ENCODE results near the gene RGS11.

Gene RGS11

GRCh38 chr16:286491-287297, 10.9 kb upstream of the RGS11 start:
- no peak overlapping the region for H3K4me3 ChIP-seq (ENCODE audit: control insufficient read depth, low read depth, low read length)
- TF ChIP-seq CTCF (conservative IDR thresholded peaks at IDR 0.05; ENCODE audit: control insufficient read depth, insufficient read depth, low read depth, low read length) = no peak
- no peak for DNase-seq (ENCODE audit: low read depth)

- no peak overlapping the region for H3K4me3 ChIP-seq (ENCODE audit: control insufficient read depth, low read depth, low read length)
- no peak for TF ChIP-seq CTCF (conservative IDR thresholded peaks at IDR 0.05; ENCODE audit: control insufficient read depth, insufficient read depth, low read depth, low read length)
- DNase-seq (ENCODE audit: low read depth) = no peak
These were observed 9.7 kb upstream of the RGS11 start for GRCh38 chr16:285146-286055.

GRCh38 chr16:284204-285120, 8.7 kb upstream of the RGS11 start:
- no peak for TF ChIP-seq CTCF (conservative IDR thresholded peaks at IDR 0.05; ENCODE audit: control insufficient read depth, insufficient read depth, low read depth, low read length)
- no peak overlapping the region for H3K4me3 ChIP-seq (ENCODE audit: control insufficient read depth, low read depth, low read length)
- DNase-seq (ENCODE audit: low read depth) = no peak

GRCh38 chr16:283033-283805, 7.5 kb upstream of the RGS11 start, which contains the start of gene PDIA2:
Gene PDIA2, plus strand, starts transcription at chr16:283164. Its CDS starts 6 bp downstream, at chr16:283170.
- no peak for TF ChIP-seq CTCF (conservative IDR thresholded peaks at IDR 0.05; ENCODE audit: control insufficient read depth, insufficient read depth, low read depth, low read length)
- no peak within 1 kb of the TSS for H3K4me3 ChIP-seq (ENCODE audit: control insufficient read depth, low read depth, low read length)
- no peak for DNase-seq (ENCODE audit: low read depth)

GRCh38 chr16:282491-282890, 6.7 kb upstream of the RGS11 start:
- no peak for TF ChIP-seq CTCF (conservative IDR thresholded peaks at IDR 0.05; ENCODE audit: control insufficient read depth, insufficient read depth, low read depth, low read length)
- DNase-seq (ENCODE audit: low read depth) = no peak
- H3K4me3 ChIP-seq (ENCODE audit: control insufficient read depth, low read depth, low read length) = no peak overlapping the region
